ENCODE results near the gene PKN3.

DNA sequence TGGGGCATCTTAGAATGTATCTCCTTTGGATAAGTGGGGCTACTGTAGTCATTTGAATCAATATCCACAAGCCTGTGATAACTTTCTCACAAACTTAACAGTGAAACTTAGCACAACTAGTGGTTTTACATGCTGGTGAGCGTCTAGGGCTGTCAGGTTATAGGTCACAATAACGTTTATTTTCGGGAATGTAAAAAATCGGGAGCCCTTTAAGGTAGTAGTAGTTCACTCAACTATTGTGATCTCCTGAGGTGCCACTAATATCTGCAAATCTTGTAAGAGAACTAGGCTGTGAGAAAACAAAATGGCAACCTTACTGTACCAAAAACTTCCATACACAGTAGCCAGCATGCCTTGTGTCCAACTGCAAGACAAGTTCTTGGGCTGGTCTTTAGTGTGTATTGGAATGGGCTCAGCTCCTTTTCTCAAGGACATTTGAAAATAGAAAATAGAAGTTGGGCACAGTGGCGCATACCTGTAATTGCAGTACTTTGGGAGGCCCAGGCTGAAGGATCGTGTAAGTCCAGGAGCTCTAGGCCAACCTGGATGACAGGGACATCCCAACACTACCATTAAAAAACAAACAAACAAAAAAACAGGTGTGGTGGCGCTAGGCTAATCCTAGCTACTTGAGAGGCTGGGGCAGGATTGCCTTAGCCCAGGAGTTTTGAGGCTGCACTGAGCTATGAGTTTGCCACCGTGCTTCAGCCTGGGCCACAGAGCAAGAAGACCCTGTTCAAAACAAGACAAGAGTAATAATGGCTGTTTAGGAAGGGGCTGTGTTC lies 5.2 kb upstream of the PKN3 start:
- TF ChIP-seq EZH2 (optimal IDR thresholded peaks at IDR 0.05; ENCODE audit: low read depth, low read length), result no peak
- TF ChIP-seq, protein P1, sequence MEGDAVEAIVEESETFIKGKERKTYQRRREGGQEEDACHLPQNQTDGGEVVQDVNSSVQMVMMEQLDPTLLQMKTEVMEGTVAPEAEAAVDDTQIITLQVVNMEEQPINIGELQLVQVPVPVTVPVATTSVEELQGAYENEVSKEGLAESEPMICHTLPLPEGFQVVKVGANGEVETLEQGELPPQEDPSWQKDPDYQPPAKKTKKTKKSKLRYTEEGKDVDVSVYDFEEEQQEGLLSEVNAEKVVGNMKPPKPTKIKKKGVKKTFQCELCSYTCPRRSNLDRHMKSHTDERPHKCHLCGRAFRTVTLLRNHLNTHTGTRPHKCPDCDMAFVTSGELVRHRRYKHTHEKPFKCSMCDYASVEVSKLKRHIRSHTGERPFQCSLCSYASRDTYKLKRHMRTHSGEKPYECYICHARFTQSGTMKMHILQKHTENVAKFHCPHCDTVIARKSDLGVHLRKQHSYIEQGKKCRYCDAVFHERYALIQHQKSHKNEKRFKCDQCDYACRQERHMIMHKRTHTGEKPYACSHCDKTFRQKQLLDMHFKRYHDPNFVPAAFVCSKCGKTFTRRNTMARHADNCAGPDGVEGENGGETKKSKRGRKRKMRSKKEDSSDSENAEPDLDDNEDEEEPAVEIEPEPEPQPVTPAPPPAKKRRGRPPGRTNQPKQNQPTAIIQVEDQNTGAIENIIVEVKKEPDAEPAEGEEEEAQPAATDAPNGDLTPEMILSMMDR (IDR thresholded peaks at IDR 0.05; ENCODE audit: low read length), result no peak
- TF ChIP-seq EZH2phosphoT487 (IDR thresholded peaks at IDR 0.05; ENCODE audit: low read length), result no peak

Measured in MM.1S (cell line).